SJCRH30 (cell line): ENCODE data around the gene CELSR2. TPM values are rescaled to one million over a fixed set of nuclear protein-coding genes. Genes with fewer than 3 reads are reported as not detected.
A peak's percentile ranks its signal among the peaks of the same experiment; 100 is the strongest.
"Not testable (repeated sequence)": the region's sequence is repeated elsewhere in the genome, so short reads cannot be mapped to it uniquely, and the experiment has no call there.

Experiments
- DNase-seq, 2 experiments: peaks; one replicate each; pipeline ENCODE4 v3.0.0-alpha.2; 2015 to 2020
- H3K27ac ChIP-seq: fragments of 250-450 bp; sonication (Bioruptor Pico); 2 replicates; pipeline ENCODE4 v1.5.1; 2020; ENCODE audit warnings: mild to moderate bottlenecking, moderate library complexity
- H3K27me3 ChIP-seq: fragments of 250-450 bp; sonication (Bioruptor Pico); 2 replicates; pipeline ENCODE4 v1.5.1; 2020; ENCODE audit warnings: mild to moderate bottlenecking, moderate library complexity
- H3K36me3 ChIP-seq: fragments of 250-450 bp; sonication (Bioruptor Pico); 2 replicates; pipeline ENCODE4 v1.5.1; 2020; ENCODE audit warnings: mild to moderate bottlenecking, moderate library complexity
- H3K4me1 ChIP-seq: fragments of 250-450 bp; sonication (Bioruptor Pico); 2 replicates; pipeline ENCODE4 v1.5.1; 2020; ENCODE audit warnings: mild to moderate bottlenecking, moderate library complexity
- H3K4me3 ChIP-seq: fragments of 250-450 bp; sonication (Bioruptor Pico); 2 replicates; pipeline ENCODE4 v1.5.1; 2020; ENCODE audit warnings: mild to moderate bottlenecking, moderate library complexity
- H3K9me3 ChIP-seq: fragments of 250-450 bp; sonication (Bioruptor Pico); replicated peaks from 2 replicates; pipeline ENCODE4 v1.5.1; 2020; ENCODE audit warnings: mild to moderate bottlenecking, moderate library complexity
- total RNA-seq: library from RNA; depleted of rRNA; stranded (reverse); fragments of >200 nt; shearing (Covaris generic); gene quantifications from 2 replicates; pipeline ENCODE4 v1.2.3, GENCODE V29; 2014

The CELSR2 gene
- total RNA-seq, 1 experiment from 2014 or later: 4.0 TPM

- peaks cover 21% of the 10 kb centered on the region for H3K4me1 ChIP-seq
- H3K27me3 ChIP-seq: no peaks in the 10 kb centered on the region
- H3K9me3 ChIP-seq: no peaks in the 10 kb centered on the region
- no peak overlapping the region for H3K27ac ChIP-seq
- H3K36me3 ChIP-seq: no peaks in the 10 kb centered on the region
- no peak for DNase-seq
- H3K4me3 ChIP-seq: no peak overlapping the region
Measured at GRCh38 chr1:109304226-109304920, 55.0 kb downstream of the CELSR2 start.

- not testable (repeated sequence) for H3K27ac ChIP-seq, H3K4me3 ChIP-seq, DNase-seq, H3K27me3 ChIP-seq, H3K36me3 ChIP-seq, H3K9me3 ChIP-seq
- peaks cover 12% of the 10 kb centered on the region for H3K4me1 ChIP-seq
Measured at GRCh38 chr1:109305991-109306390, 56.7 kb downstream of the CELSR2 start.

GRCh38 chr1:109306832-109307273 lies 57.5 kb downstream of the CELSR2 start, which contains the start of gene MYBPHL:
TSS of gene MYBPHL (minus strand) at chr1:109307011. CDS start at chr1:109306991, 20 bp downstream.
- Histone ChIP-seq H3K27me3 (no peaks in the 10 kb centered on the region), H3K27ac (no peak within 1 kb of the TSS), H3K4me3 (no peak within 1 kb of the TSS), H3K4me1 (peaks cover 12% of the 10 kb centered on the region), H3K9me3 (no peaks in the 10 kb centered on the region), H3K36me3 (no peaks in the 10 kb centered on the region)
- DNase-seq: peak in 1 of 2 experiments; percentile 42

- Histone ChIP-seq H3K36me3 (no peaks in the 10 kb centered on the region), H3K4me1 (peaks cover 12% of the 10 kb centered on the region), H3K4me3 (no peak overlapping the region), H3K27me3 (no peaks in the 10 kb centered on the region), H3K9me3 (no peaks in the 10 kb centered on the region), H3K27ac (no peak overlapping the region)
- no peak for DNase-seq
Measured at GRCh38 chr1:109307274-109308021, 58.1 kb downstream of the CELSR2 start.

- Histone ChIP-seq H3K9me3 (no peaks in the 10 kb centered on the region), H3K27me3 (no peaks in the 10 kb centered on the region), H3K36me3 (peaks cover 2% of the 10 kb centered on the region; the same call in 1 of the 2 replicates), H3K4me1 (peaks cover 9% of the 10 kb centered on the region), H3K27ac (no peak overlapping the region), H3K4me3 (no peak overlapping the region)
- no peak for DNase-seq
Measured at GRCh38 chr1:109309347-109309746, 60.0 kb downstream of the CELSR2 start.

GRCh38 chr1:109312246-109312645 lies 62.9 kb downstream of the CELSR2 start:
- Histone ChIP-seq H3K36me3 (peaks cover 13% of the 10 kb centered on the region), H3K27ac (no peak overlapping the region), H3K4me1 (peaks cover 5% of the 10 kb centered on the region), H3K27me3 (no peaks in the 10 kb centered on the region), H3K4me3 (no peak overlapping the region), H3K9me3 (no peaks in the 10 kb centered on the region)
- DNase-seq: no peak

GRCh38 chr1:109312978-109313775 lies 63.8 kb downstream of the CELSR2 start:
- DNase-seq: no peak
- peaks cover 15% of the 10 kb centered on the region for H3K36me3 ChIP-seq
- no peaks in the 10 kb centered on the region for H3K9me3 ChIP-seq
- no peak overlapping the region for H3K27ac ChIP-seq
- no peaks in the 10 kb centered on the region for H3K27me3 ChIP-seq
- H3K4me1 ChIP-seq: no peaks in the 10 kb centered on the region
- no peak overlapping the region for H3K4me3 ChIP-seq

- Histone ChIP-seq H3K27ac (no peak overlapping the region), H3K4me3 (no peak overlapping the region), H3K9me3 (no peaks in the 10 kb centered on the region), H3K27me3 (no peaks in the 10 kb centered on the region), H3K36me3 (peaks cover 15% of the 10 kb centered on the region), H3K4me1 (no peaks in the 10 kb centered on the region)
- DNase-seq: no peak
Measured at GRCh38 chr1:109314795-109315194, 65.5 kb downstream of the CELSR2 start.

GRCh38 chr1:109315288-109315687 lies 65.9 kb downstream of the CELSR2 start:
- Histone ChIP-seq H3K27me3 (no peaks in the 10 kb centered on the region), H3K9me3 (no peaks in the 10 kb centered on the region), H3K4me3 (no peak overlapping the region), H3K4me1 (no peaks in the 10 kb centered on the region), H3K27ac (no peak overlapping the region), H3K36me3 (peaks cover 15% of the 10 kb centered on the region)
- DNase-seq: no peak

- Histone ChIP-seq H3K27ac (no peak overlapping the region), H3K9me3 (no peaks in the 10 kb centered on the region), H3K4me3 (no peak overlapping the region), H3K27me3 (no peaks in the 10 kb centered on the region), H3K4me1 (no peaks in the 10 kb centered on the region), H3K36me3 (peaks cover 21% of the 10 kb centered on the region)
- DNase-seq: no peak
Measured at GRCh38 chr1:109316506-109316905, 67.2 kb downstream of the CELSR2 start.

GRCh38 chr1:109319114-109319513 lies 69.8 kb downstream of the CELSR2 start:
- Histone ChIP-seq H3K4me3 (no peak overlapping the region), H3K36me3 (peaks cover 32% of the 10 kb centered on the region), H3K4me1 (no peaks in the 10 kb centered on the region), H3K27me3 (no peaks in the 10 kb centered on the region), H3K9me3 (no peaks in the 10 kb centered on the region), H3K27ac (no peak overlapping the region)
- DNase-seq: no peak

GRCh38 chr1:109322974-109323373 lies 73.6 kb downstream of the CELSR2 start:
- Histone ChIP-seq H3K27ac (no peak overlapping the region), H3K9me3 (no peaks in the 10 kb centered on the region), H3K27me3 (no peaks in the 10 kb centered on the region), H3K4me3 (no peak overlapping the region), H3K4me1 (no peaks in the 10 kb centered on the region), H3K36me3 (peaks cover 32% of the 10 kb centered on the region)
- DNase-seq: no peak
